H1 (cell line): ENCODE results near the gene CAPN10. TPM values are rescaled to one million over a fixed set of nuclear protein-coding genes. Genes with fewer than 3 reads are reported as not detected.

Experiments used
- BACH1 ChIP-seq: IDR thresholded peaks from 2 replicates; pipeline ENCODE4 v1.6.1; 2012; ENCODE audit warnings: low read length, improper control_type of control experiment
- BCL11A ChIP-seq, 2 experiments: IDR thresholded peaks; one replicate each; pipeline ENCODE4 v1.6.1; 2011; ENCODE audit warnings: low read depth in 2 of 2, low read length in 2 of 2, mild to moderate bottlenecking in 2 of 2
- CBX8 ChIP-seq: fragments of 300-800, 300-1000 bp; sonication (generic); IDR thresholded peaks from 2 replicates; pipeline ENCODE4 v1.7.1; 2016; ENCODE audit warnings: low read depth, low read length, borderline replicate concordance
- CTBP2 ChIP-seq: IDR thresholded peaks from 2 replicates; pipeline ENCODE4 v1.7.0; 2011; ENCODE audit warnings: borderline replicate concordance, mild to moderate bottlenecking, moderate library complexity, mixed read lengths, low read length; ENCODE audit not compliant: insufficient read depth, insufficient read length
- FOSL1 ChIP-seq: IDR thresholded peaks from 2 replicates; pipeline ENCODE4 v1.6.1; 2011; ENCODE audit warnings: mild to moderate bottlenecking, low read depth, low read length, moderate library complexity; ENCODE audit not compliant: insufficient read depth
- GABPA ChIP-seq: IDR thresholded peaks from 2 replicates; pipeline ENCODE4 v1.6.1; 2011; ENCODE audit warnings: mild to moderate bottlenecking, low read length, moderate library complexity, borderline replicate concordance; ENCODE audit not compliant: insufficient read depth
- HDAC2 ChIP-seq, 2 experiments: fragments of 300-600 bp in 1 of 2; sonication (generic) in 1 of 2; IDR thresholded peaks; 2 replicates each; pipeline ENCODE4 v1.6.1; 2011 to 2012; ENCODE audit warnings: low read depth in 2 of 2, low read length in 2 of 2, mild to moderate bottlenecking in 2 of 2, moderate library complexity in 2 of 2, borderline replicate concordance in 1 of 2, inconsistent platforms in 1 of 2
- MAX ChIP-seq: IDR thresholded peaks from 2 replicates; pipeline ENCODE4 v1.6.1; 2012; ENCODE audit warnings: inconsistent platforms
- PHF8 ChIP-seq: fragments of 200-600 bp; sonication (generic); conservative IDR thresholded peaks from 2 replicates; pipeline ENCODE4 v1.7.1; 2012; ENCODE audit warnings: low read depth, mild to moderate bottlenecking, inconsistent platforms, low read length, moderate library complexity
- POLR2A ChIP-seq, 2 experiments: IDR thresholded peaks; 1 replicate in 1 of 2; 2 replicates in 1 of 2; pipeline ENCODE4 v1.6.1; 2011; ENCODE audit warnings: low read depth in 2 of 2, low read length in 2 of 2, mild to moderate bottlenecking in 2 of 2; ENCODE audit errors: control extremely low read depth in 1 of 2
- RFX5 ChIP-seq: IDR thresholded peaks from 2 replicates; pipeline ENCODE4 v1.6.1; 2011; ENCODE audit warnings: low read depth, low read length, improper control_type of control experiment, borderline replicate concordance
- SIN3A ChIP-seq, 2 experiments: IDR thresholded peaks in 1 of 2; conservative IDR thresholded peaks in 1 of 2; 2 replicates each; pipeline ENCODE4 v1.6.1; 2011 to 2012; ENCODE audit warnings: low read length in 2 of 2, improper control_type of control experiment in 1 of 2, low read depth in 1 of 2, mild to moderate bottlenecking in 1 of 2
- SP2 ChIP-seq: IDR thresholded peaks from 2 replicates; pipeline ENCODE4 v1.6.1; 2012; ENCODE audit warnings: mild to moderate bottlenecking, low read length, inconsistent platforms
- SUZ12 ChIP-seq: fragments of 200-600 bp; sonication (generic); IDR thresholded peaks from 2 replicates; pipeline ENCODE4 v1.6.1; 2012; ENCODE audit warnings: mild to moderate bottlenecking, inconsistent platforms, low read length, moderate library complexity, mixed read lengths
- TBP ChIP-seq: IDR thresholded peaks from 2 replicates; pipeline ENCODE4 v1.6.1; 2011; ENCODE audit warnings: low read depth, low read length, improper control_type of control experiment
- YY1 ChIP-seq: IDR thresholded peaks from 2 replicates; pipeline ENCODE4 v1.6.1; 2011; ENCODE audit warnings: low read depth, mild to moderate bottlenecking, low read length
- polyA plus RNA-seq, 7 experiments: library from polyadenylated mRNA; depleted of rRNA in 3 of 7; stranded (reverse) in 5 of 7; unstranded in 2 of 7; fragments of >200 nt in 5 of 7; fragments of 200-250 nt in 2 of 7; gene quantifications; 1 replicate in 5 of 7; 2 replicates in 1 of 7; 4 replicates in 1 of 7; pipeline versions ENCODE4 v1.2.1 to v1.2.3, GENCODE V29; 2011 to 2013; ENCODE audit warnings: missing spikeins in 2 of 7, mixed read lengths in 2 of 7
- total RNA-seq: library from RNA; stranded (reverse); fragmentation: NEBNext Ultra II Directional; extraction: Animal tissue kit (Norgen Biotek cat#: 25700); gene quantifications from 2 replicates; pipeline ENCODE4 v1.2.1, GENCODE V29; 2021
- TF ChIP-seq, protein P1 (sequence below): IDR thresholded peaks from 2 replicates; pipeline ENCODE4 v1.6.1; 2012; ENCODE audit warnings: low read length, inconsistent platforms

CAPN10 gene
- total and polyA plus RNA-seq, 2 of the 8 experiments (the other 6 are each of a cell fraction or from before 2014, with no cell fraction given): 30.7 to 39.8 TPM

DNA sequence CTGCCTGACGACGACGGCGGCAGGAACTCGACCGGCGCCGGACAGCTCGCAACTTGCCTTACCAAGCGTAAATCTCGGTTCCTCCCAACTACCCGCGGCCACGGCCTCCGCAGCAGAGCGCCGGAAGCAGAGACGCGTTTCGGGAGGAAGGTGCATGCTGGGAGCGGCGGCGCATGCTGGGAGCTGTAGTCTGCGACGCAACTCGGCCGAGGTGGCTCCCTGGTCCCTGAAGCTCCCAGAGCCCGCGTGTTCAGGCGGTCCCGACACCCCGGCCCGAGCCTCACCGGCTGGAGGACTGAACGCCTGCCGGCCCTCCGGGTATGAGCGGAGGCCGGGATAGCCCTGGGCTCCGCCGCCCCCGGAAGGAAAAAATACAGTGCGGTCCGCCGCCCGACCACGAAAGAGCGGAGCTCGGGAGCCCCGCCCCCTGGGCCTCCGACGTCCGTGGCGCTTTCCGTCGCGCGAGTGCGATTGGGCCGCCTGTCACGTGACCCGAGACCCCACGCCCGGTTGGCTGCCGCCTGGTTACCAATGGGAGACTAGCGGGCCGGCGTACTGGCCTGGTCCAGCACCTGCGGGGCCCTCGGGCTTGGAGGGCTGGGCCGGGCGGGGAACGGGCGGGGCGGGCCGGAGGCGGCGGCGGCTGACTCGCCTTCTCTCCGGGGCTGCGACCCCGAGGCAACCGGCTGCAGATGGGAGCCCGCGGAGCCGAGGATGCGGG lies at the start of gene CAPN10 (continued):
- TF ChIP-seq CTBP2: no peak
- no peak for TF ChIP-seq RFX5
- TF ChIP-seq SP2: no peak
- peak; percentile 47 to 93; a peak in 2 of 4 replicates for TF ChIP-seq SIN3A (conservative IDR thresholded peaks at IDR 0.05 in 1 of 2, IDR thresholded peaks at IDR 0.05 in 1 of 2; ENCODE audit: low read depth in 1 of 2, low read length in 2 of 2)
- TF ChIP-seq PHF8: peak; percentile 90
- no peak for TF ChIP-seq CBX8
- TF ChIP-seq FOSL1: no peak
- peak; percentile 61 for TF ChIP-seq MAX
- TF ChIP-seq BCL11A (IDR thresholded peaks at IDR 0.05; ENCODE audit: low read depth in 2 of 2, low read length in 2 of 2): no peak
- no peak for TF ChIP-seq YY1
- TF ChIP-seq GABPA: peak; percentile 81; the same call in 1 of the 2 replicates
- TF ChIP-seq SUZ12: no peak
- TF ChIP-seq POLR2A (IDR thresholded peaks at IDR 0.05; ENCODE audit: control extremely low read depth in 1 of 2, low read depth in 2 of 2, low read length in 2 of 2): no peak
- peak; percentile 39 for TF ChIP-seq TBP
- no peak for TF ChIP-seq HDAC2 (IDR thresholded peaks at IDR 0.05; ENCODE audit: borderline replicate concordance in 1 of 2, low read depth in 2 of 2, low read length in 2 of 2)
- TF ChIP-seq BACH1: peak; percentile 17; the same call in 1 of the 2 replicates
- TF ChIP-seq, protein P1, sequence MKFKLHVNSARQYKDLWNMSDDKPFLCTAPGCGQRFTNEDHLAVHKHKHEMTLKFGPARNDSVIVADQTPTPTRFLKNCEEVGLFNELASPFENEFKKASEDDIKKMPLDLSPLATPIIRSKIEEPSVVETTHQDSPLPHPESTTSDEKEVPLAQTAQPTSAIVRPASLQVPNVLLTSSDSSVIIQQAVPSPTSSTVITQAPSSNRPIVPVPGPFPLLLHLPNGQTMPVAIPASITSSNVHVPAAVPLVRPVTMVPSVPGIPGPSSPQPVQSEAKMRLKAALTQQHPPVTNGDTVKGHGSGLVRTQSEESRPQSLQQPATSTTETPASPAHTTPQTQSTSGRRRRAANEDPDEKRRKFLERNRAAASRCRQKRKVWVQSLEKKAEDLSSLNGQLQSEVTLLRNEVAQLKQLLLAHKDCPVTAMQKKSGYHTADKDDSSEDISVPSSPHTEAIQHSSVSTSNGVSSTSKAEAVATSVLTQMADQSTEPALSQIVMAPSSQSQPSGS: no peak
